Liver (tissue), 9 donors: ENCODE data around the gene GPT2. TPM values are rescaled to one million over a fixed set of nuclear protein-coding genes. Genes with fewer than 3 reads are reported as not detected.
A peak's percentile ranks its signal among the peaks of the same experiment; 100 is the strongest.

Experiments
- DNase-seq: peaks from one replicate; pipeline ENCODE4 v3.0.0-alpha.2; 2017; ENCODE audit warnings: low spot score
- H3K27ac ChIP-seq, 2 donors: one replicate each; pipeline ENCODE4 v1.7.0; 2013; ENCODE audit warnings: inconsistent platforms in 2 of 2, low read length in 2 of 2, control low read depth in 1 of 2, low read depth in 1 of 2, mild to moderate bottlenecking in 1 of 2
- H3K27me3 ChIP-seq, 4 donors: one replicate each; pipeline versions ENCODE4 v1.6.1 to v1.7.0; 2013; ENCODE audit warnings: low read length in 3 of 4, inconsistent platforms in 1 of 4, mild to moderate bottlenecking in 1 of 4, moderate library complexity in 1 of 4; ENCODE audit not compliant: control insufficient read depth in 4 of 4, insufficient read depth in 4 of 4
- H3K36me3 ChIP-seq, 4 donors: one replicate each; pipeline versions ENCODE4 v1.6.1 to v1.7.0; 2013; ENCODE audit warnings: low read length in 3 of 4, mild to moderate bottlenecking in 3 of 4, low read depth in 1 of 4, moderate library complexity in 1 of 4; ENCODE audit not compliant: control insufficient read depth in 4 of 4, insufficient read depth in 3 of 4
- H3K4me1 ChIP-seq, 4 donors: one replicate each; pipeline versions ENCODE4 v1.6.1 to v1.7.0; 2013; ENCODE audit warnings: low read length in 3 of 4, mild to moderate bottlenecking in 3 of 4, moderate library complexity in 1 of 4; ENCODE audit not compliant: control insufficient read depth in 4 of 4, insufficient read depth in 4 of 4
- H3K4me3 ChIP-seq, 3 donors: one replicate each; pipeline versions ENCODE4 v1.6.1 to v1.7.0; 2013; ENCODE audit warnings: low read length in 3 of 3, control low read depth in 1 of 3, low read depth in 1 of 3, mild to moderate bottlenecking in 1 of 3
- H3K9ac ChIP-seq, 2 donors: one replicate each; pipeline ENCODE4 v1.7.0; 2013; ENCODE audit warnings: low read length in 2 of 2, mild to moderate bottlenecking in 2 of 2, moderate library complexity in 2 of 2, control low read depth in 1 of 2, low read depth in 1 of 2
- H3K9me3 ChIP-seq, 4 donors: one replicate each; pipeline versions ENCODE4 v1.6.1 to v1.7.0; 2013; ENCODE audit warnings: low read length in 3 of 4; ENCODE audit not compliant: control insufficient read depth in 4 of 4
- EGR1 ChIP-seq, 2 donors: IDR thresholded peaks; 2 replicates each; pipeline ENCODE4 v1.6.1; 2016 to 2018; ENCODE audit warnings: antibody characterized with exemption in 2 of 2, low read depth in 2 of 2
- FOXA1 ChIP-seq: IDR thresholded peaks from 2 replicates; pipeline ENCODE4 v1.6.1; 2016; ENCODE audit warnings: antibody characterized with exemption
- FOXA2 ChIP-seq: IDR thresholded peaks from 2 replicates; pipeline ENCODE4 v1.6.1; 2016; ENCODE audit warnings: antibody characterized with exemption
- GABPA ChIP-seq, 2 donors: IDR thresholded peaks in 1 of 2; conservative IDR thresholded peaks in 1 of 2; 2 replicates each; pipeline ENCODE4 v1.6.1; 2016; ENCODE audit warnings: antibody characterized with exemption in 2 of 2, mild to moderate bottlenecking in 1 of 2, moderate library complexity in 1 of 2
- HNF4A ChIP-seq, 2 donors: conservative IDR thresholded peaks; 2 replicates each; pipeline ENCODE4 v1.6.1; 2016; ENCODE audit warnings: antibody characterized with exemption in 2 of 2, mild to moderate bottlenecking in 2 of 2
- HNF4G ChIP-seq: IDR thresholded peaks from 2 replicates; pipeline ENCODE4 v1.6.1; 2016; ENCODE audit warnings: antibody characterized with exemption
- JUND ChIP-seq, 2 donors: IDR thresholded peaks; 2 replicates each; pipeline ENCODE4 v1.6.1; 2016; ENCODE audit warnings: antibody characterized with exemption in 2 of 2
- NR2F2 ChIP-seq: IDR thresholded peaks from 2 replicates; pipeline ENCODE4 v1.6.1; 2016; ENCODE audit warnings: antibody characterized with exemption
- RAD21 ChIP-seq, 2 donors: IDR thresholded peaks; 2 replicates each; pipeline ENCODE4 v1.6.1; 2016; ENCODE audit warnings: antibody characterized with exemption in 2 of 2, mild to moderate bottlenecking in 2 of 2
- RXRA ChIP-seq, 2 donors: IDR thresholded peaks; 2 replicates each; pipeline ENCODE4 v1.6.1; 2017 to 2018; ENCODE audit warnings: antibody characterized with exemption in 2 of 2, mild to moderate bottlenecking in 1 of 2
- SP1 ChIP-seq: IDR thresholded peaks from 2 replicates; pipeline ENCODE4 v1.6.1; 2018; ENCODE audit warnings: antibody characterized with exemption, mild to moderate bottlenecking
- TAF1 ChIP-seq: conservative IDR thresholded peaks from 2 replicates; pipeline ENCODE4 v1.6.1; 2016; ENCODE audit warnings: antibody characterized with exemption, mild to moderate bottlenecking
- WGBS: extraction: QIAGEN DNeasy Blood & Tissue Kit; methylation state at CpG from one replicate; pipeline ENCODE4 v1.1.7; 2013; 5-methylcytosine and 5-hydroxymethylcytosine counted together
- polyA plus RNA-seq, 2 donors: library from polyadenylated mRNA; stranded (reverse) in 1 of 2; unstranded in 1 of 2; fragments of 200-250 nt in 1 of 2; fragments of >200 nt in 1 of 2; fragmentation: Nextera tagmentation in 1 of 2; extraction: Ambion mirVana in 1 of 2; gene quantifications; one replicate each; pipeline versions ENCODE4 v1.2.1 to v1.2.3, GENCODE V29; 2013 to 2015
- total RNA-seq, 2 donors: library from RNA; depleted of rRNA; stranded (reverse); fragments of >200 nt; gene quantifications; one replicate each; pipeline ENCODE4 v1.2.3, GENCODE V29; 2014
- TF ChIP-seq, protein P1 (sequence below): IDR thresholded peaks from 2 replicates; pipeline ENCODE4 v1.6.1; 2016; ENCODE audit warnings: antibody characterized with exemption, mild to moderate bottlenecking
- TF ChIP-seq, protein P2 (sequence below): IDR thresholded peaks from 2 replicates; pipeline ENCODE4 v1.6.1; 2016; ENCODE audit warnings: antibody characterized with exemption
- donor health status: healthy.
- donor health status: healthy.
- donor health status: healthy.
- donor health status: healthy.
- donor health status: healthy.

The GPT2 gene
- total and polyA plus RNA-seq, 4 donors = 6.8 to 78.3 (median 47.0) TPM

DNA sequence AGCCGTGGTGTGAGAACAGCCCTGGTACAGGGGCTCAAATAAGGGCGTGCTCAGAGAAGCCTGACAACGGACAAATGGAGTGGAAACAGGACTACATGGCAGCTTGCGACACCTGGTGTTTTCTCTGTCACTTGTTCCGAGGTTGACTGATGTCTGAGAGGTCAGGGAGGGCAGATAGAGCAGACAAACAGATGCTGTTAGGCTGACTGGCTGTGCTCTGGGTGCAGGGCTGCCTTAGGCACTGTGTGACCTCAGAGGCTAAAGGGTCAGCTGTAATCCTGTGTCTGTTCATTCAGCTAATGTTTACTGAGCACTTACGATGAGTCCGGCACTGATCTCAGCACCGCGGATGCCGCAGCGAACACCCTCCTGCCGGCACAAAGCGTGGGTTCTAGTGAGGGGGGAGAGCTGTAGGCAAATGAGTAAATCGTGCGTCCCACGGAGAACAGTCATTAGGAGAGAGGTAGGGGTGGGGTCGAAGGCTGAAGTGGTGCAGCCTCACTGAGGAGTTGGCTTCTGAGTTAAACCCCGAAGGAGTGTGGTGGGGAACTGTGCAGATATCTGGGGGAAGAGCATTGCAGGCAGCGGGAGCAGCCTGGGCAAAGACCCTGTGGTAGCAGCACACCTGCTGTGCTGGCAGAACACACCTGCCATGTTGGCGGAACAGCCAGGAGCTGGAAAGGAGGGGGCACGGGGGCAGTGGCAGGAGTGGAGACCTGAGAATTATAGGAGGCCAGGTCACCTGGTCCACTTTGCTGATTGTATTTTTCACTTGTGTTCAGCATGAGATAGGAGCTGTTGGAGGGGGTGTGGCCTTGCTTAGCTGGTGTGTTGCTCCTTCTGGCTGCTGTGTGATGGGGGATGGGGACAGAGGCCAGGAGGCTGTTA lies 35.0 kb downstream of the GPT2 start (continued):
- TF ChIP-seq, protein P1, sequence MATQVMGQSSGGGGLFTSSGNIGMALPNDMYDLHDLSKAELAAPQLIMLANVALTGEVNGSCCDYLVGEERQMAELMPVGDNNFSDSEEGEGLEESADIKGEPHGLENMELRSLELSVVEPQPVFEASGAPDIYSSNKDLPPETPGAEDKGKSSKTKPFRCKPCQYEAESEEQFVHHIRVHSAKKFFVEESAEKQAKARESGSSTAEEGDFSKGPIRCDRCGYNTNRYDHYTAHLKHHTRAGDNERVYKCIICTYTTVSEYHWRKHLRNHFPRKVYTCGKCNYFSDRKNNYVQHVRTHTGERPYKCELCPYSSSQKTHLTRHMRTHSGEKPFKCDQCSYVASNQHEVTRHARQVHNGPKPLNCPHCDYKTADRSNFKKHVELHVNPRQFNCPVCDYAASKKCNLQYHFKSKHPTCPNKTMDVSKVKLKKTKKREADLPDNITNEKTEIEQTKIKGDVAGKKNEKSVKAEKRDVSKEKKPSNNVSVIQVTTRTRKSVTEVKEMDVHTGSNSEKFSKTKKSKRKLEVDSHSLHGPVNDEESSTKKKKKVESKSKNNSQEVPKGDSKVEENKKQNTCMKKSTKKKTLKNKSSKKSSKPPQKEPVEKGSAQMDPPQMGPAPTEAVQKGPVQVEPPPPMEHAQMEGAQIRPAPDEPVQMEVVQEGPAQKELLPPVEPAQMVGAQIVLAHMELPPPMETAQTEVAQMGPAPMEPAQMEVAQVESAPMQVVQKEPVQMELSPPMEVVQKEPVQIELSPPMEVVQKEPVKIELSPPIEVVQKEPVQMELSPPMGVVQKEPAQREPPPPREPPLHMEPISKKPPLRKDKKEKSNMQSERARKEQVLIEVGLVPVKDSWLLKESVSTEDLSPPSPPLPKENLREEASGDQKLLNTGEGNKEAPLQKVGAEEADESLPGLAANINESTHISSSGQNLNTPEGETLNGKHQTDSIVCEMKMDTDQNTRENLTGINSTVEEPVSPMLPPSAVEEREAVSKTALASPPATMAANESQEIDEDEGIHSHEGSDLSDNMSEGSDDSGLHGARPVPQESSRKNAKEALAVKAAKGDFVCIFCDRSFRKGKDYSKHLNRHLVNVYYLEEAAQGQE = peak; percentile 16
- TF ChIP-seq EGR1 (IDR thresholded peaks at IDR 0.05; ENCODE audit: low read depth in 2 of 2) (peak in 1 of 2 donors; percentile 56), FOXA1 (peak; percentile 75), FOXA2 (peak; percentile 82), NR2F2 (peak; percentile 91)

DNA sequence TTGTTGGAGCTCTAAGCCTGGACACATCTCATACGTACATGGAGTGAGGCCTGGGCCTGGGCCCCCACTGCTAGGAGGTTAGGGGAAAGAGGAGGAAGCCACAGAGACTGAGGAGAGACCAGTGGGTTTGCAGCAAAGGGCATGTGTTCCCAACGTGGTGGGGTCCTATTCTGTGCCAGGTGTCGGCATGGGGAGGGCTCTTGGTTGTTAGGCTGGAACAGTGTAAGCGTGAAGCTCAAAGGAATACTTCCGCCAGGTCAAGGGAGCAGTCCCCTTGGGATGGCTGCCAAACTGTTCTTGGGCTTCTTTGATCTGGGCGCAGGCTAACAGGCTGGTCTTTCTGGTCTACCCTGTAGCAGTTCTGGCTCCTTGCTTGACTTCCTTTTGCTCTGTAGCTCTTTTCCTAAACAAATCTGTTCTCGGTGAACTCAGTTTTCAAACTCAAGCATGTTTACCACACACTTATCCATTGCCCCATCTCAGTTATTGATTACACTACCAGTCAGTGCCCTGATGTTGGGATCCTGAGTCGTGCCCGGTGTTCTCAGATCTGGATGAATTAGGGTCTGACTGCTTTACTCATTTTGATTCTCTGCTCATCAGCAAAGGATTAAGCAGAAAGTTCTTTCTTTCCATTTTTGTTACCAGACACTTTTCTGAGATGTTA lies 36.4 kb downstream of the GPT2 start:
- H3K9ac ChIP-seq = no peak overlapping the region
- H3K9me3 ChIP-seq = no peaks in the 10 kb centered on the region
- TF ChIP-seq FOXA2 = no peak
- TF ChIP-seq, protein P2, sequence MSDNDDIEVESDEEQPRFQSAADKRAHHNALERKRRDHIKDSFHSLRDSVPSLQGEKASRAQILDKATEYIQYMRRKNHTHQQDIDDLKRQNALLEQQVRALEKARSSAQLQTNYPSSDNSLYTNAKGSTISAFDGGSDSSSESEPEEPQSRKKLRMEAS = no peak
- TF ChIP-seq JUND (IDR thresholded peaks at IDR 0.05) = no peak
- peak; percentile 49 for TF ChIP-seq SP1
- TF ChIP-seq FOXA1 = no peak
- TF ChIP-seq RXRA (IDR thresholded peaks at IDR 0.05) = peak; percentile 62 to 77
- no peak for TF ChIP-seq NR2F2
- peak; percentile 35 to 54 for TF ChIP-seq HNF4A (conservative IDR thresholded peaks at IDR 0.05)
- TF ChIP-seq RAD21 (IDR thresholded peaks at IDR 0.05) = peak in 1 of 2 donors; percentile 55
- no peak for TF ChIP-seq TAF1
- TF ChIP-seq GABPA (IDR thresholded peaks at IDR 0.05 in 1 of 2, conservative IDR thresholded peaks at IDR 0.05 in 1 of 2) = peak in 1 of 2 donors; percentile 7
- DNase-seq = no peak
- WGBS = 31% methylated on average over 9 of the region's 9 CpGs
- peaks cover 5 to 30% (median 20%) of the 10 kb centered on the region in 4 donors for H3K4me1 ChIP-seq
- H3K27ac ChIP-seq = peak overlapping the region in 1 of 2 donors; percentile 2
- H3K36me3 ChIP-seq = peaks cover 15 to 48% (median 45%) of the 10 kb centered on the region in 4 donors
- H3K4me3 ChIP-seq = no peak overlapping the region
- H3K27me3 ChIP-seq = no peaks in the 10 kb centered on the region

DNA sequence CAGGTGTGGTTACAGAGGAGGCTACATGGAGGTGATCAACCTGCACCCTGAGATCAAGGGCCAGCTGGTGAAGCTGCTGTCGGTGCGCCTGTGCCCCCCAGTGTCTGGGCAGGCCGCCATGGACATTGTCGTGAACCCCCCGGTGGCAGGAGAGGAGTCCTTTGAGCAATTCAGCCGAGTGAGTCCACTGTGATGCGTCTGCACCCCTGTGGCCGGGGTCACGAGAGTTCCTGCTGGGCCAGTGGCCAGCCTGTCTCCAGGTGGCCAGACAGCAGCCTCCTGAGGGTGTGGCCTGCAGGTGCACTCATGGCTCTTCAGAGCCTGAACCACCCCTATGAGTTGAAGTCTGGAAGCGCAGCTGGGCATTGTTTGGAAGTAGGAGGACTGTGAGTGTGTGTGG lies 38.1 kb downstream of the GPT2 start:
- TF ChIP-seq FOXA1 (no peak), NR2F2 (no peak), TAF1 (no peak), HNF4G (no peak), HNF4A (conservative IDR thresholded peaks at IDR 0.05) (no peak), EGR1 (IDR thresholded peaks at IDR 0.05; ENCODE audit: low read depth in 2 of 2) (no peak), FOXA2 (no peak)
- Histone ChIP-seq H3K27me3 (no peaks in the 10 kb centered on the region), H3K4me3 (no peak overlapping the region), H3K9ac (no peak overlapping the region), H3K36me3 (peaks cover 23 to 51% (median 45%) of the 10 kb centered on the region in 4 donors), H3K9me3 (no peaks in the 10 kb centered on the region), H3K4me1 (peaks cover 5 to 30% (median 20%) of the 10 kb centered on the region in 4 donors), H3K27ac (no peak overlapping the region)
- no peak for DNase-seq
- WGBS = 86% methylated on average over 10 of the region's 10 CpGs
